UCSD-AML1 (cell line): Measurements from ENCODE around the gene UNK.
"Not testable (repeated sequence)": the region's sequence is repeated elsewhere in the genome, so short reads cannot be mapped to it uniquely, and the experiment has no call there.

Source experiments
- DNase-seq: peaks from one replicate; lab custom pipeline; 2025; ENCODE audit not compliant: unreplicated experiment; lab: John Stamatoyannopoulos, UW

The UNK gene

GRCh38 chr17:75869282-75870141 is 84.9 kb downstream of the UNK start:
- no peak for DNase-seq

- not testable (repeated sequence) for DNase-seq
Measured at GRCh38 chr17:75870228-75870627, 85.6 kb downstream of the UNK start.

DNA sequence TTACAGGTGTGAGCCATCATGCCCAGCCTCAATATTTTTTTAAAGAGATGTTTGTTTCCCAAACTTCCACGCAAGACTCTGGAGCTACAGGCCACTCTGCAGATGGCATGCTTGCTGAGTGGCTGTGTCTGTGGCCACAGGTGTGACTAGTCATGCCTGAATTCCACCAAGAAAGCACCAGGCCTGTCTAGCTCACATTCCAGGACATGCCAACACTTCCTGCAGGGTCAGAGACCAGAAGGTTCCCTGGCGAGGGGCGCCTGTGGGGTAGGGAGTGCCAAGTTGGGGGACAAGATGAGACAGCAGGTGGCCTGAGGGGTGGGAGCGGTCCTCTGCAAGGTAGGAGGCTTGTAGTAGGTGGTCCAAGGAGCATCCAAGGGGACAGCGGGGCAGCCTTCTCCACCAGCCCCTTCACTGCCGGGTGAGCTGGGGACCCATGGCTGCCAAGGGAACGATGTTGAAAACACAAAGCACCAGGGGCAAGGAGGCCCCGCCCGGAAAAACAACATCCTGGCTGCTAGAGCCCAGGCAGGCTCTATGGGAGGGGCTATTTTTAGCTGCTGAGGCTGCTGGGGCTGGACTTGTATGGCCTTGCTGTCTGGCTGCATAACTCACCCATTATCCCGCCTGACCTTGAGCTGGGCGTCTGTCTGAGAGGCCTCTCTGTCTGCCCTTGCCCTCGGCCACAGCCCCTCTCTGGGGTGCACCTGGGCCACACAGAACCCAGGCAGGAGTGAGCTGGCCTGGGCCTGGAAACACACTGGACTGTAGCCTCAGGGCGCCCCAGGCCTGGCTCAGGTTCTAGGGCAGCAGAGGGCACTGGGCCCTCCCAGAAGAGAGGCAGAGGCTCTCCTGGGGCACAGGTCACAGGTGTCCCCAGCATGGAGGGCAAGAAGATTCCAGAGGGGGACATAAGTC is 88.1 kb downstream of the UNK start:
- DNase-seq = peak; percentile 77

DNA sequence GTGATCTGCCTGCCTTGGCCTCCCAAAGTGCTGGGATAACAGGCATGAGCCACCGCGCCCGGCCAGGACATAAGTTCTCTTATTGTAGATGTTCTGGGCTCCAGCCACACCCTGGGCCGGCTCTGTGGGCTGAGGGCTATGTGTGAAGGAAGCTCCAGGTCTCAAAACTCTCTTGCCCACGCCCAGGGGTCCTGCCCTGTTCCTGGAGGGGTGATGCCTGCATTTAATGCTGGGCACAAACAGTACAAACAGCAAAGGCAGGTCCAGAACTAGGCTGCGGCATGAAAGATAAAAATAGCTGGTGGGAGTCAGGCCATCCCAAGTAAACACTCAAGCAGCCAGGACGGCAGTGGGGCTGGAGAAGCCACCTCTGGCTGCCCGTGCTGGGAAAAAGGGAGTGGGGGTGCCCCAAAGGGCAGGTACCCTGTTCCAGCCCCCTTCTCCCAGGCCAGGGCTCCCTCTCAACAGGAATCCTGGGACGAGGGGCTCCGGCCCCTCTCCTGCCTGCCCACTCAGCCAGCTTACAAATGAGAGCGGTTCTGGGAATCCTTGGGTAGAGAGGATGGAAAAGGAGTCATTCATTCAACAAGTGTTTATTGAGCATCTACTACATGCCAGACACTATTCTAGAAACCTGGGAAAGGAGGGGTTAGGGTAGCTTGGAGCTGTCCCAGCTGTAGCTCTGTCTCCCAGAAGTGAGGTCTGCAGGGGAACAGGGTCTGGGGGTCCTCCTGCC is 89.1 kb downstream of the UNK start:
- DNase-seq = no peak

DNA sequence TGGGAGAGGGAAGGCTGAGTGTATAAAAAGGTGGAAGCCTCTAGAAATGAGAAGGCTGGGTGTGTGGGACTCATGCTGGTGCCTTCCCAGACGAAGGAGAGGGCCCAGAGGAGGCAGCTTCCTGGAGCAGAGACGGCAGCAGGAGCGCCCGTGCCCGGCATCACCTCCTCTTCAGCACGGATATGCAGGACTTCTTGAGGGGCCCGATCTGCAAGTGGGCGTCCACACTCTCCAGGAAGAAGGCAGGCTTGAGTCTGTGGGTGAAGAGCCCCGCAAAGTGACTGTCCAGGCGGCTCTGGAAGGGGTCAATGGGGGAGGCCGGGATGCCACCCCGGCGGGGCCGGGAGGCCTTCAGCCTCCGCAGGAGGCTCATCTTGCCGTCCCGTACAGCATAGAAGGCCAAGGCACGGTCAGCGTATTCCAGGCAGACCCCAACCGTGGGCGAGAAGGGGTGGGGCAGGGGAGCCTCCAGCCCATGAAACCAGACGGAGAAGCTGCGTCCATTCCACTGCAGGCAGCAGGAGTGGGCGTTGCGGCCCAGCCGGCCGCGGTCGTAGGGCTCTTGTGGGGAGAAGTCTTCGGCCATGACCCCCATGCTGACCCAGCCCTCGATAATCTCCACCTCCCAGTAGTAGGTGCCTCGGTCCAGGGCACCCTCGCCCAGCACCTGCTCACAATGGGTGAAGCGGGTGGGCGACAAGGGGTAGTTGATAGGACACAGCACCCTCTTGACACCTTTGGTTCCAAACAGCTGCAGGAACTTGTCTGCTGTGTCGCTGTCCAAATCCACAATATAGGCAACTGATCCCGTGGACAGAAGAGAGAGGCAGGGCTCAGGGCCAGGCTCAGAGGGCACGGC is 89.9 kb downstream of the UNK start:
- no peak for DNase-seq
